Measurements from ENCODE around the gene DGKB.

DGKB gene

DNA sequence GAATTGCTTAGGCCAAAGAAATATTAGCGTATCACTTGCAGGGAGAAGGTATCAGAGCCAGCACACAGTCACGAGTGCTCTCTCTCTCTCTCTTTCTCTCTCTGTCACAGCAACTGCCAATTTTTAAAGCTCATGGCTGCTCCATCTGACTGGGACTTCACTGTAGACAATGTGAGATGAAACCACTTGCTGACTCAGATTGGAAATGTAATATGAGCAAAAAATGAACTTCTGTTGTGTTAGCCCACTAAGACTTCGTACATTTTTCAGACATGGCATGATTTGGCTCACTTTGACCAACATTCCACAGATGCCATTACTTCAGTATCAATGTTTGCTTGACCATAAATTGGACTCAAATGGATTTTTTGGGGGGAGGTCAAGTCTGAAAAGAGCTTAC is 68.1 kb downstream of the DGKB start:
- no peak overlapping the region for H3K4me3 ChIP-seq (ENCODE audit: low read depth, low read length)
- TF ChIP-seq, protein P1, sequence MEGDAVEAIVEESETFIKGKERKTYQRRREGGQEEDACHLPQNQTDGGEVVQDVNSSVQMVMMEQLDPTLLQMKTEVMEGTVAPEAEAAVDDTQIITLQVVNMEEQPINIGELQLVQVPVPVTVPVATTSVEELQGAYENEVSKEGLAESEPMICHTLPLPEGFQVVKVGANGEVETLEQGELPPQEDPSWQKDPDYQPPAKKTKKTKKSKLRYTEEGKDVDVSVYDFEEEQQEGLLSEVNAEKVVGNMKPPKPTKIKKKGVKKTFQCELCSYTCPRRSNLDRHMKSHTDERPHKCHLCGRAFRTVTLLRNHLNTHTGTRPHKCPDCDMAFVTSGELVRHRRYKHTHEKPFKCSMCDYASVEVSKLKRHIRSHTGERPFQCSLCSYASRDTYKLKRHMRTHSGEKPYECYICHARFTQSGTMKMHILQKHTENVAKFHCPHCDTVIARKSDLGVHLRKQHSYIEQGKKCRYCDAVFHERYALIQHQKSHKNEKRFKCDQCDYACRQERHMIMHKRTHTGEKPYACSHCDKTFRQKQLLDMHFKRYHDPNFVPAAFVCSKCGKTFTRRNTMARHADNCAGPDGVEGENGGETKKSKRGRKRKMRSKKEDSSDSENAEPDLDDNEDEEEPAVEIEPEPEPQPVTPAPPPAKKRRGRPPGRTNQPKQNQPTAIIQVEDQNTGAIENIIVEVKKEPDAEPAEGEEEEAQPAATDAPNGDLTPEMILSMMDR (IDR thresholded peaks at IDR 0.05; ENCODE audit: low read depth, low read length, missing control alignments) = no peak

DNA sequence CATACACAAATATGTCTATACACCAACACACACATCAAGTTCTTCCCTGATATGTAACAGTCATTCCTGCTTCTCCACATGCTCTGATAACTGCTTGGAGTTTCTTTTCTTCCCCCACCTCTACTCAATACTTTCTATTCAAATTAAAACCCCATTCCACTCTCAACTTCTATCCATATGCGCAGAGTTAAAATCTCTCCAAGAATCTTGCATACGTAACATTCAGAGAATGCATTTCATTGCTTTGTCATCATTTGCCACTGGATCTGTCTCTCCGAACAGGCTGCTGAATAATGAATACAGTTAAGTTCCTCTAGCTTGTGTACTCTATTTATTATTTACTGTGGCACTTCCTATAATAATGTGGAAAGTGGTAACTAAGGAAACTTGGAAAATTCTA is 68.8 kb downstream of the DGKB start:
- DNase-seq (ENCODE audit: low read depth) = no peak
- no peak overlapping the region for H3K4me3 ChIP-seq (ENCODE audit: low read depth, low read length)
- TF ChIP-seq, protein P1 (IDR thresholded peaks at IDR 0.05; ENCODE audit: low read depth, low read length, missing control alignments) = no peak

More for the DNA sequence above, 68.1 kb downstream of the DGKB start:
- DNase-seq (ENCODE audit: low read depth) = no peak

- DNase-seq (ENCODE audit: low read depth) = no peak
- TF ChIP-seq, protein P1 (IDR thresholded peaks at IDR 0.05; ENCODE audit: low read depth, low read length, missing control alignments) = no peak
- H3K4me3 ChIP-seq (ENCODE audit: low read depth, low read length) = no peak overlapping the region
Observed at GRCh38 chr7:14828053-14828452, 74.5 kb downstream of the DGKB start.

DNA sequence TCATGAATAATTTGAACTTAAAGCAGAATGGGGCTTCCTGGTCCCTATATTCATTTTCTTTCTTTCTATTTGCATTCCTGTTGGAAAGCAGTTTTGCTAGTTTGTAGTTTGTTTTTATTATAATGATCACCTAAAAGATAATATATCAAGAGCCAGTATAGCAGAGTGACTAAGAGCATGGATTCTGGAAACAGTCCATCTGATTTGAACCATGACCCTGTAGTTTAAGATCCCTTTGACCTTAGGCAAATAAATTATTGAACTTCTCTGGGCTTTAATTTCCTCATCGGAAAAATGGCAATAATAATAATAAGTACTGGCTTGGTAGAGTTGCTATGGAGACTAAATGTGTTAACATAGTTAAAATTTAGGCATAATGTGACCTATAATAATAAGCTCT is 76.1 kb downstream of the DGKB start:
- no peak overlapping the region for H3K4me3 ChIP-seq (ENCODE audit: low read depth, low read length)
- no peak for DNase-seq (ENCODE audit: low read depth)
- TF ChIP-seq, protein P1 (IDR thresholded peaks at IDR 0.05; ENCODE audit: low read depth, low read length, missing control alignments) = no peak

- DNase-seq (ENCODE audit: low read depth) = no peak
- TF ChIP-seq, protein P1 (IDR thresholded peaks at IDR 0.05; ENCODE audit: low read depth, low read length, missing control alignments) = no peak
- H3K4me3 ChIP-seq (ENCODE audit: low read depth, low read length) = no peak overlapping the region
Observed at GRCh38 chr7:14825912-14826311, 76.6 kb downstream of the DGKB start.

DNA sequence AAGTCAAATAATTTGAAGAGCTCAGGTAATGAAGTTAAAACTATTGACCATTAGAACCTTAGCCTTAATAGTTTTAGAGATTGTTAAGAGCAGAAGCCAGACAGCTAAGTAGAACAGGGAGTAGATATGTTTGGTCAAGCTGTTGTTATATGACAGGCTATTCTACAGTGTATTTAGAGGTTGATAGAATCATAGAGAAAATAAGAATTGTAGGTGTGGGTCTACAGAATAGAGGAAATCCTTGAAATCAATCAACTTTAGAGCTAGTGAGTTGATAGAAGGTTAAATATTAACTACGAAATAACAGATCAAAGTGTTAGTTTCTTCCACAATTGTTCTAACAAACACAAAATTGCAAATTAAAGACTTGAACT is 80.1 kb downstream of the DGKB start:
- no peak for DNase-seq (ENCODE audit: low read depth)
- H3K4me3 ChIP-seq (ENCODE audit: low read depth, low read length) = no peak overlapping the region
- TF ChIP-seq, protein P1 (IDR thresholded peaks at IDR 0.05; ENCODE audit: low read depth, low read length, missing control alignments) = no peak

DNA sequence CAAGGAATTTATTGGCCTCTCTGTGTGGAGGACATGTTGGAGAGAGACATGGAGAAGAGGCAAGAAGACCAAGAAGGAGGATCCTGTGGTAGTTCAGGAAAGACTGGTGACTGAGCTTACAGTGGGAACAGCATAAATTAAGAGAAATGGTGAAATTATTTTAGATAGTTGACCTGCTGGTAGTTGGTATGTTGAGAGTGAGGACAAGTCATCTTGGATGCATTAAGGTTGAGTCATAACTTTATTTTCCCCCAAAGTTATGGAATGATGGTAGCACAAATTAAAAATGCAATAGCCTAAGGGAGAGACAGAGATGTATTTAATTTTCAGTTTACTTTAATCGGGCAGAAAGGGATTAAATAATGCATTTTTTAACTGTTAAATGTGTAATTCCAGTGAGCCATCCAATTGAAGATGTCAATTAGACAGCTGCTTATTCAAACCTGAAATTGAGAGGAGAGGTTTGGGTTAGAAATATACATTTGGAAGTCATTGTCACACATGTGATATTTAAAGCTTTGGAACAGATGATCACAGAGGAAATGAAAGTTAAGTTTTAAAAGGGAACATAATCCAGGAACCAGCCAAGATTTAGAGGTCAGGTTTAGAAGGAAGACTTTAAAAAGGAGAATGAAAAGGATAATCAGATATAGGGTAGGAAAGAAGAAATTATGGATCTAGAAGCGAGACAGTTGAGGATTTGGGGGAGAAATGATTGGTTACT is 80.6 kb downstream of the DGKB start:
- TF ChIP-seq, protein P1 (IDR thresholded peaks at IDR 0.05; ENCODE audit: low read depth, low read length, missing control alignments) = no peak
- no peak overlapping the region for H3K4me3 ChIP-seq (ENCODE audit: low read depth, low read length)
- DNase-seq (ENCODE audit: low read depth) = no peak

All from GM12864 (cell line).